A673 (cell line): Measurements from ENCODE around the gene PRRT4. TPM values are rescaled to one million over a fixed set of nuclear protein-coding genes. Genes with fewer than 3 reads are reported as not detected.

Experiments
- BruUV-seq: library from RNA; stranded (reverse); fragments of 400-500 nt; replicated peaks from 2 replicates; lab custom pipeline; 2021; lab: Mats Ljungman, UMichigan
- CTCF ChIA-PET: fragments of 300-600 bp; sonication (Branson Sonifier 250); formaldehyde crosslinking; loops from one replicate; lab custom pipeline; 2022; ENCODE audit warnings: antibody characterized with exemption; lab: Charles Lee
- POLR2A ChIA-PET: fragments of 300-600 bp; sonication (Branson Sonifier 250); formaldehyde crosslinking; loops from one replicate; lab custom pipeline; 2022; ENCODE audit warnings: antibody characterized with exemption; ENCODE audit not compliant: low non-redundant PET; lab: Charles Lee
- DNase-seq: peaks from one replicate; pipeline ENCODE4 v3.0.0-alpha.2; 2015; ENCODE audit warnings: low spot score
- H3K27ac ChIP-seq: fragments of 200-600 bp; sonication (generic); 2 replicates; pipeline ENCODE4 v1.5.1; 2016; ENCODE audit warnings: mixed run types, low read depth, mild to moderate bottlenecking, mixed read lengths, antibody characterized with exemption, low read length; ENCODE audit not compliant: poor library complexity, severe bottlenecking
- H3K27me3 ChIP-seq: fragments of 200-600 bp; sonication (generic); replicated peaks from 2 replicates; pipeline ENCODE4 v1.6.1; 2017; ENCODE audit warnings: mixed run types, low read depth, mild to moderate bottlenecking, mixed read lengths, antibody characterized with exemption, low read length; ENCODE audit not compliant: insufficient read depth, poor library complexity
- H3K36me3 ChIP-seq: fragments of 200-600 bp; sonication (generic); 2 replicates; pipeline ENCODE4 v1.6.1; 2016; ENCODE audit warnings: mixed run types, mild to moderate bottlenecking, mixed read lengths, antibody characterized with exemption, low read length; ENCODE audit not compliant: insufficient read depth, poor library complexity, severe bottlenecking
- H3K4me1 ChIP-seq: fragments of 200-600 bp; sonication (generic); 2 replicates; pipeline ENCODE4 v1.6.1; 2017; ENCODE audit warnings: mixed run types, mild to moderate bottlenecking, mixed read lengths, antibody characterized with exemption, low read length; ENCODE audit not compliant: insufficient read depth, poor library complexity, severe bottlenecking
- H3K4me3 ChIP-seq: fragments of 200-600 bp; sonication (generic); 2 replicates; pipeline ENCODE4 v1.5.1; 2016; ENCODE audit warnings: low read depth, mixed run types, mild to moderate bottlenecking, mixed read lengths, low read length; ENCODE audit not compliant: poor library complexity, severe bottlenecking
- H3K9me3 ChIP-seq: fragments of 200-600 bp; sonication (generic); 2 replicates; pipeline ENCODE4 v1.6.1; 2016; ENCODE audit warnings: mixed run types, low read depth, mild to moderate bottlenecking, mixed read lengths, antibody characterized with exemption, low read length; ENCODE audit not compliant: poor library complexity, severe bottlenecking
- CTCF ChIP-seq: fragments of 300-800, 200-600 bp; sonication (generic); conservative IDR thresholded peaks from 2 replicates; pipeline ENCODE4 v1.5.1; 2017; ENCODE audit warnings: low read depth, mild to moderate bottlenecking, antibody characterized with exemption, low read length, moderate library complexity, mixed read lengths
- EZH2 ChIP-seq: fragments of 200-600 bp; sonication (generic); IDR thresholded peaks from 2 replicates; pipeline ENCODE4 v1.6.1; 2017; ENCODE audit warnings: borderline replicate concordance, low read depth, mild to moderate bottlenecking, mixed read lengths, antibody characterized with exemption, low read length; ENCODE audit not compliant: poor library complexity, severe bottlenecking
- intact Hi-C: fragments of 100-400 bp; cut with micrococcal nuclease; formaldehyde crosslinking; loops from one replicate; pipeline ENCODE4 v1.10.0; 2022; ENCODE audit not compliant: unreplicated experiment
- total RNA-seq: library from RNA; stranded (reverse); gene quantifications from 2 replicates; pipeline ENCODE4 v1.2.3, GENCODE V29; 2021

The PRRT4 gene
- total RNA-seq, 1 experiment from 2014 or later, result 42.4 TPM

GRCh38 chr7:128363261-128363721 is 1.8 kb upstream of the PRRT4 start:
- H3K4me1 ChIP-seq, result peaks cover 53% of the 10 kb centered on the region
- DNase-seq, result peak; percentile 65
- H3K27me3 ChIP-seq, result no peaks in the 10 kb centered on the region
- CTCF ChIA-PET, result no interaction called here
- TF ChIP-seq EZH2 (no peak), CTCF (no peak)
- BruUV-seq, result no TSS peak
- H3K4me3 ChIP-seq, result no peak overlapping the region
- H3K9me3 ChIP-seq, result no peaks in the 10 kb centered on the region
- H3K27ac ChIP-seq, result peak overlapping the region; percentile 91
- POLR2A ChIA-PET, result no interaction called here
- intact Hi-C loops, result no loop called here
- H3K36me3 ChIP-seq, result peaks cover 10% of the 10 kb centered on the region

GRCh38 chr7:128362670-128363069 is 1.2 kb upstream of the PRRT4 start:
- no peak for DNase-seq
- H3K27ac ChIP-seq, result peak overlapping the region; percentile 91
- ChIA-PET CTCF (no interaction called here), POLR2A (no interaction called here)
- no peaks in the 10 kb centered on the region for H3K9me3 ChIP-seq
- peak overlapping the region; percentile 81 for H3K4me3 ChIP-seq
- H3K27me3 ChIP-seq, result no peaks in the 10 kb centered on the region
- H3K4me1 ChIP-seq, result peaks cover 53% of the 10 kb centered on the region
- H3K36me3 ChIP-seq, result peaks cover 16% of the 10 kb centered on the region
- intact Hi-C loops, result no loop called here
- BruUV-seq, result no TSS peak
- TF ChIP-seq CTCF (no peak), EZH2 (no peak)

GRCh38 chr7:128360359-128360678 is 1.2 kb downstream of the PRRT4 start:
- peak; percentile 23 for DNase-seq
- peaks cover 36% of the 10 kb centered on the region for H3K4me1 ChIP-seq
- peak overlapping the region; percentile 81 for H3K4me3 ChIP-seq
- peak overlapping the region; percentile 91 for H3K27ac ChIP-seq
- POLR2A ChIA-PET, result interaction anchor here (0.6 kb wide), 2 partner anchors 53 to 832 kb away, joined by 3 to 5 read pairs; no protein-coding TSS in a partner anchor
- H3K27me3 ChIP-seq, result no peaks in the 10 kb centered on the region
- BruUV-seq, result no TSS peak
- no peaks in the 10 kb centered on the region for H3K9me3 ChIP-seq
- intact Hi-C loops, result no loop called here
- no peak for TF ChIP-seq CTCF
- no peak for TF ChIP-seq EZH2
- CTCF ChIA-PET, result no interaction called here
- H3K36me3 ChIP-seq, result peaks cover 23% of the 10 kb centered on the region
